Erythroblast (primary cell): ENCODE data around the gene PTMA.

Experiments used
- GATA1 ChIP-seq: IDR thresholded peaks from 2 replicates; pipeline ENCODE4 v1.6.1; 2011; ENCODE audit warnings: low read depth, mild to moderate bottlenecking, control low read depth, low read length, moderate library complexity
- POLR2A ChIP-seq: IDR thresholded peaks from 2 replicates; pipeline ENCODE4 v1.6.1; 2011; ENCODE audit warnings: mild to moderate bottlenecking, low read length

DNA sequence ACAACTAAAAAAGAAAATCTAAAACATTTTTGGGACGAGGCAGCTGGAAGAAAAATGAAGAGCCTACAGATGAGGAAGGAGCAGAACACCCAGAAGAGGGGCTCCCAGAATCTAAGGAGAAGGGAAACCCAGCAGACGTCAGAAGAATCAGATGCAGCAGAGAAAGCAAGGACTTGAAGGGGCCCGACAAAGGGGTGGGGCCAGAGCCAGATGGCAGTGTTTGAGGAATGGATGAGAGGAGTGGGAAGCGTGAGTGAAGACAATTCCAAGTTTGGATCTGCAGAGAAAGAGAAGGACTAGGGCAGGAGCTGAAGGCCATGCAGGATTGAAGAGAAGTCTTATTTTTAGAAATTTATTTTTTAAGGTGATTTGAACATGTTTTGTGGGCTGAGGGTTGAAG lies 19.3 kb downstream of the PTMA start:
- no peak for TF ChIP-seq POLR2A
- no peak for TF ChIP-seq GATA1
